H9 (cell line): Measurements from ENCODE around the gene MARVELD1. TPM values are rescaled to one million over a fixed set of nuclear protein-coding genes. Genes with fewer than 3 reads are reported as not detected.
"Not testable (repeated sequence)": the region's sequence is repeated elsewhere in the genome, so short reads cannot be mapped to it uniquely, and the experiment has no call there.

Experiments
- DNase-seq: peaks from one replicate; pipeline ENCODE4 v3.0.0-alpha.2; 2017
- H2AFZ ChIP-seq: one replicate; pipeline ENCODE4 v1.6.1; 2013; ENCODE audit warnings: mild to moderate bottlenecking, low read length, control low read depth, moderate library complexity
- H2AK5ac ChIP-seq: 2 replicates; pipeline ENCODE4 v1.6.1; 2013; ENCODE audit warnings: low read length, control low read depth, mixed read lengths; ENCODE audit not compliant: insufficient read length
- H2BK120ac ChIP-seq: one replicate; pipeline ENCODE4 v1.6.1; 2013; ENCODE audit warnings: low read depth, mild to moderate bottlenecking, low read length, control low read depth, inconsistent platforms; ENCODE audit not compliant: poor library complexity, severe bottlenecking
- H2BK12ac ChIP-seq: 2 replicates; pipeline ENCODE4 v1.6.1; 2013; ENCODE audit warnings: low read length, control low read depth, mixed read lengths, low read depth; ENCODE audit not compliant: insufficient read length
- H2BK15ac ChIP-seq: 2 replicates; pipeline ENCODE4 v1.6.1; 2013; ENCODE audit warnings: low read depth, low read length, control low read depth
- H2BK20ac ChIP-seq: one replicate; pipeline ENCODE4 v1.6.1; 2013; ENCODE audit warnings: low read depth, mild to moderate bottlenecking, low read length, control low read depth, inconsistent platforms; ENCODE audit not compliant: poor library complexity, severe bottlenecking
- H2BK5ac ChIP-seq: 2 replicates; pipeline ENCODE4 v1.6.1; 2013; ENCODE audit warnings: low read length, control low read depth, mixed read lengths; ENCODE audit not compliant: insufficient read length
- H3K14ac ChIP-seq: 2 replicates; pipeline ENCODE4 v1.6.1; 2013; ENCODE audit warnings: low read length, control low read depth; ENCODE audit not compliant: insufficient read depth
- H3K18ac ChIP-seq: 2 replicates; pipeline ENCODE4 v1.6.1; 2013; ENCODE audit warnings: low read depth, mild to moderate bottlenecking, mixed read lengths, low read length, control low read depth; ENCODE audit not compliant: insufficient read length
- H3K23ac ChIP-seq: 2 replicates; pipeline ENCODE4 v1.6.1; 2013; ENCODE audit warnings: low read length, control low read depth, mixed read lengths, low read depth; ENCODE audit not compliant: insufficient read length
- H3K23me2 ChIP-seq: 2 replicates; pipeline ENCODE4 v1.6.1; 2013; ENCODE audit warnings: low read depth, mild to moderate bottlenecking, mixed read lengths, low read length, control low read depth; ENCODE audit not compliant: insufficient read length, poor library complexity, severe bottlenecking
- H3K27ac ChIP-seq: 2 replicates; pipeline ENCODE4 v1.5.1; 2013; ENCODE audit warnings: low read length, control low read depth, mixed read lengths, low read depth; ENCODE audit not compliant: insufficient read length
- H3K27me3 ChIP-seq: 2 replicates; pipeline ENCODE4 v1.6.1; 2013; ENCODE audit warnings: low read length, control low read depth, inconsistent platforms; ENCODE audit not compliant: insufficient read depth
- H3K4ac ChIP-seq: 2 replicates; pipeline ENCODE4 v1.6.1; 2013; ENCODE audit warnings: low read depth, mild to moderate bottlenecking, control low read depth, inconsistent platforms, low read length, moderate library complexity
- H3K4me1 ChIP-seq: 2 replicates; pipeline ENCODE4 v1.6.1; 2013; ENCODE audit warnings: low read length, control low read depth, inconsistent platforms; ENCODE audit not compliant: insufficient read depth
- H3K4me2 ChIP-seq: 2 replicates; pipeline ENCODE4 v1.6.1; 2013; ENCODE audit warnings: low read length, control low read depth, mixed read lengths; ENCODE audit not compliant: insufficient read length, insufficient read depth
- H3K56ac ChIP-seq: 2 replicates; pipeline ENCODE4 v1.6.1; 2013; ENCODE audit warnings: low read depth, mild to moderate bottlenecking, mixed read lengths, low read length, control low read depth; ENCODE audit not compliant: insufficient read length
- H3K79me1 ChIP-seq: 2 replicates; pipeline ENCODE4 v1.6.1; 2013; ENCODE audit warnings: low read depth, mild to moderate bottlenecking, moderate library complexity, low read length, control low read depth, inconsistent platforms; ENCODE audit not compliant: insufficient read depth, poor library complexity, severe bottlenecking
- H3K79me2 ChIP-seq: 2 replicates; pipeline ENCODE4 v1.6.1; 2013; ENCODE audit warnings: low read length, control low read depth, inconsistent platforms; ENCODE audit not compliant: insufficient read depth
- H3K9ac ChIP-seq: 2 replicates; pipeline ENCODE4 v1.6.1; 2013; ENCODE audit warnings: low read length, control low read depth, mixed read lengths; ENCODE audit not compliant: insufficient read length; ENCODE audit errors: extremely low read depth
- H3K9me3 ChIP-seq: one replicate; pipeline ENCODE4 v1.6.1; 2013; ENCODE audit warnings: low read depth, low read length, inconsistent platforms; ENCODE audit not compliant: control insufficient read depth
- H3T11ph ChIP-seq: one replicate; pipeline ENCODE4 v1.6.1; 2013; ENCODE audit warnings: mild to moderate bottlenecking, low read length, control low read depth, inconsistent platforms
- H4K20me1 ChIP-seq: one replicate; pipeline ENCODE4 v1.6.1; 2013; ENCODE audit not compliant: control insufficient read depth, insufficient read length, insufficient read depth
- H4K5ac ChIP-seq: 2 replicates; pipeline ENCODE4 v1.6.1; 2013; ENCODE audit warnings: low read depth, mild to moderate bottlenecking, mixed read lengths, low read length, control low read depth; ENCODE audit not compliant: insufficient read length
- H4K8ac ChIP-seq: replicated peaks from 2 replicates; pipeline ENCODE4 v1.6.1; 2013; ENCODE audit warnings: low read length, control low read depth, mixed read lengths, low read depth; ENCODE audit not compliant: insufficient read length
- H4K91ac ChIP-seq: 2 replicates; pipeline ENCODE4 v1.6.1; 2013; ENCODE audit warnings: low read depth, mild to moderate bottlenecking, moderate library complexity, mixed read lengths, low read length, control low read depth; ENCODE audit not compliant: insufficient read length
- H3K27ac Mint-ChIP-seq, 3 experiments: 2 replicates in 2 of 3; 3 replicates in 1 of 3; pipeline ENCODE4 v1.8.0; 2020 to 2021; ENCODE audit warnings: mixed read lengths in 3 of 3, mild to moderate bottlenecking in 1 of 3, moderate library complexity in 1 of 3
- H3K27me3 Mint-ChIP-seq: 2 replicates; pipeline ENCODE4 v1.8.0; 2021; ENCODE audit warnings: low read depth, mild to moderate bottlenecking, moderate library complexity, mixed read lengths
- H3K36me3 Mint-ChIP-seq, 3 experiments: 2 replicates in 2 of 3; 3 replicates in 1 of 3; pipeline ENCODE4 v1.8.0; 2020 to 2021; ENCODE audit warnings: low read depth in 3 of 3, mixed read lengths in 3 of 3; ENCODE audit not compliant: insufficient read depth in 1 of 3
- H3K4me1 Mint-ChIP-seq, 2 experiments: 2 replicates each; pipeline ENCODE4 v1.8.0; 2020; ENCODE audit warnings: mixed read lengths in 2 of 2
- H3K4me3 Mint-ChIP-seq, 2 experiments: 2 replicates in 1 of 2; 3 replicates in 1 of 2; pipeline ENCODE4 v1.8.0; 2020 to 2021; ENCODE audit warnings: mild to moderate bottlenecking in 2 of 2, mixed read lengths in 2 of 2, moderate library complexity in 1 of 2
- H3K9me3 Mint-ChIP-seq, 2 experiments: 2 replicates in 1 of 2; 3 replicates in 1 of 2; pipeline ENCODE4 v1.8.0; 2020; ENCODE audit warnings: mild to moderate bottlenecking in 2 of 2, mixed read lengths in 2 of 2, moderate library complexity in 1 of 2
- whole genome bisulfite sequencing: extraction: QIAGEN DNeasy Blood & Tissue Kit; methylation state at CpG from one replicate; pipeline ENCODE4 v1.1.7; 2013; ENCODE audit warnings: missing lambda C conversion rate, low lambda C conversion rate, mixed read lengths; ENCODE audit not compliant: insufficient read length; ENCODE audit errors: extremely low coverage; 5-methylcytosine and 5-hydroxymethylcytosine counted together
- total RNA-seq: library from RNA; stranded (reverse); gene quantifications from 2 replicates; pipeline ENCODE4 v1.2.1, GENCODE V29; 2021
- TF ChIP-seq, protein P1 (sequence below): fragments of 200-600 bp; sonication (generic); conservative IDR thresholded peaks from 3 replicates; pipeline ENCODE4 v1.8.0; 2021; ENCODE audit warnings: antibody characterized with exemption, mild to moderate bottlenecking

MARVELD1 gene
- total RNA-seq, 1 experiment from 2014 or later: 26.7 TPM

DNA sequence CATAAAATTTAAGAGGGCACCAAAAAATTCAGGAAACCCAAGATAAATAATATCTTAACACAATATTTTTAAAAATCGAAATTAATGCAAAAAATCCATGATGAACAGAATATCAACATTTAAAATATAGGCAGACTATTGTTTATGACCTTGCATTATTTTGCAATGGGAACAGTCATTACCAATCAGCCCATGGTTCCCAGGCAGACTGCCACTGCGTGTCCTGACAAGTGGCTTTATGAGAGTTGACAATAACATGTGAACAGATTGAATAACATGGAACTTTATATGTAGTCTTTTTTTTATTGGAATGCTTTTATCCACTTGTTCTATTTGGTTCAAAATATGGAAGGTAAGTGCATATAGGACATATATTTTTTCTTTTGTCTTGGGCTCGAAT is 23.4 kb upstream of the MARVELD1 start:
- H3K9ac ChIP-seq: no peak overlapping the region
- no peak overlapping the region for H3K27ac Mint-ChIP-seq
- TF ChIP-seq, protein P1, sequence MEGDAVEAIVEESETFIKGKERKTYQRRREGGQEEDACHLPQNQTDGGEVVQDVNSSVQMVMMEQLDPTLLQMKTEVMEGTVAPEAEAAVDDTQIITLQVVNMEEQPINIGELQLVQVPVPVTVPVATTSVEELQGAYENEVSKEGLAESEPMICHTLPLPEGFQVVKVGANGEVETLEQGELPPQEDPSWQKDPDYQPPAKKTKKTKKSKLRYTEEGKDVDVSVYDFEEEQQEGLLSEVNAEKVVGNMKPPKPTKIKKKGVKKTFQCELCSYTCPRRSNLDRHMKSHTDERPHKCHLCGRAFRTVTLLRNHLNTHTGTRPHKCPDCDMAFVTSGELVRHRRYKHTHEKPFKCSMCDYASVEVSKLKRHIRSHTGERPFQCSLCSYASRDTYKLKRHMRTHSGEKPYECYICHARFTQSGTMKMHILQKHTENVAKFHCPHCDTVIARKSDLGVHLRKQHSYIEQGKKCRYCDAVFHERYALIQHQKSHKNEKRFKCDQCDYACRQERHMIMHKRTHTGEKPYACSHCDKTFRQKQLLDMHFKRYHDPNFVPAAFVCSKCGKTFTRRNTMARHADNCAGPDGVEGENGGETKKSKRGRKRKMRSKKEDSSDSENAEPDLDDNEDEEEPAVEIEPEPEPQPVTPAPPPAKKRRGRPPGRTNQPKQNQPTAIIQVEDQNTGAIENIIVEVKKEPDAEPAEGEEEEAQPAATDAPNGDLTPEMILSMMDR: no peak
- H4K91ac ChIP-seq: no peak overlapping the region
- H2BK20ac ChIP-seq: no peak overlapping the region
- H3K9me3 Mint-ChIP-seq: peaks cover 0 to 3% of the 10 kb centered on the region in 2 experiments; a peak in 2 of 5 replicates
- peaks cover 15 to 17% of the 10 kb centered on the region in 2 experiments for H3K4me1 Mint-ChIP-seq
- no peak overlapping the region for H3K4ac ChIP-seq
- H3K18ac ChIP-seq: no peak overlapping the region
- no peak overlapping the region for H3K56ac ChIP-seq
- no peaks in the 10 kb centered on the region for H3K79me2 ChIP-seq
- H2BK15ac ChIP-seq: no peak overlapping the region
- H3K27me3 ChIP-seq: no peaks in the 10 kb centered on the region; the same call in 1 of the 2 replicates
- H3K23me2 ChIP-seq: peaks cover 10% of the 10 kb centered on the region
- H4K8ac ChIP-seq: no peak overlapping the region
- no peak overlapping the region for H3K4me3 Mint-ChIP-seq
- no peak overlapping the region for H3K23ac ChIP-seq
- H3K9me3 ChIP-seq: no peaks in the 10 kb centered on the region
- H3K14ac ChIP-seq: no peak overlapping the region
- peaks cover 14% of the 10 kb centered on the region for H3K27me3 Mint-ChIP-seq
- H2AK5ac ChIP-seq: no peak overlapping the region
- no peak overlapping the region for H2AFZ ChIP-seq
- no peak overlapping the region for H2BK12ac ChIP-seq
- H4K5ac ChIP-seq: no peak overlapping the region
- no peak overlapping the region for H2BK120ac ChIP-seq
- H3T11ph ChIP-seq: no peak overlapping the region
- no peaks in the 10 kb centered on the region for H4K20me1 ChIP-seq
- WGBS: no CpG with 5 or more reads among the region's 3 CpGs
- no peak for DNase-seq
- no peaks in the 10 kb centered on the region for H3K79me1 ChIP-seq
- peaks cover 4% of the 10 kb centered on the region; the same call in 1 of the 2 replicates for H3K4me1 ChIP-seq
- no peak overlapping the region for H2BK5ac ChIP-seq
- no peak overlapping the region for H3K4me2 ChIP-seq
- no peak overlapping the region for H3K27ac ChIP-seq
- H3K36me3 Mint-ChIP-seq: no peaks in the 10 kb centered on the region; a peak in 1 of 7 replicates

DNA sequence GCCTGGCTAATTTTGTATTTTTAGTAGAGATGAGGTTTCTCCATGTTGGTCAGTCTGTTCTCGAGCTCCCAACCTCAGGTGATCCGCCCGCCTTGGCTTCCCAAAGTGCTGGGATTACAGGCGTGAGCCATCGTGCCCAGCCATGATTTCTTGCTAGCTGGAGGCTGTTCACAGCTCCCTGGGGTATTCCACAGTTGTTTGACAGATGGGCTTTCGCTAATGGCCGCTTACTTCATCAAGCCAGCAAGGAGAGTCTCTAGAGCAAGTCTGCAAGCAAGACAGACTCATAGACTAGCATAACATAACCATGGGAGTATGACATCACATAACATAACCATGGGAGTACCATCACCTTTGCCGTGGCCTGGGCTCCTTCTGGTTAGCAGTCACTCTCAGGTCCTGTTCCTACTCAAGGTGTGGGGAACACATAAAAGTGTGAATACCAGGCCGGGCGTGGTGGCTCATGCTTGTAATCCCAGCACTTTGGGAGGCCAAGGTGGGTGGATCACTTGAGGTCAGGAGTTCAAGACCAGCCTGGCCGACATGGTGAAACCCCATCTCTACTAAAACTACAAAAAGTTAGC is 15.4 kb upstream of the MARVELD1 start:
- H3K9ac ChIP-seq, H3K9me3 Mint-ChIP-seq, DNase-seq, H3K23ac ChIP-seq, H3K56ac ChIP-seq, H3K18ac ChIP-seq, H3K4me1 ChIP-seq, H3K23me2 ChIP-seq, H4K8ac ChIP-seq, H3K14ac ChIP-seq, H4K91ac ChIP-seq, H3K4ac ChIP-seq, H2BK12ac ChIP-seq, H4K20me1 ChIP-seq, H3K9me3 ChIP-seq, H3K79me1 ChIP-seq, H3K27ac Mint-ChIP-seq, H3T11ph ChIP-seq, H3K27me3 ChIP-seq, H3K27ac ChIP-seq, H3K79me2 ChIP-seq, H2BK120ac ChIP-seq, H3K4me2 ChIP-seq, H2BK15ac ChIP-seq, H3K4me1 Mint-ChIP-seq, H2AFZ ChIP-seq, H2AK5ac ChIP-seq, H2BK20ac ChIP-seq, H3K27me3 Mint-ChIP-seq, H4K5ac ChIP-seq, H3K36me3 Mint-ChIP-seq, H3K4me3 Mint-ChIP-seq, H2BK5ac ChIP-seq: not testable (repeated sequence)
- WGBS: no CpG with 5 or more reads among the region's 11 CpGs
